Esophagus squamous epithelium (tissue), 5 donors: ENCODE results near the gene GPR82. TPM values are rescaled to one million over a fixed set of nuclear protein-coding genes. Genes with fewer than 3 reads are reported as not detected.

Source experiments
- DNase-seq: peaks from one replicate; lab custom pipeline; 2025; lab: John Stamatoyannopoulos, UW
- H3K27ac ChIP-seq, 4 donors: fragments of 200-600 bp; sonication (generic); one replicate each; pipeline ENCODE4 v1.5.1; 2016 to 2019; ENCODE audit warnings: mild to moderate bottlenecking in 1 of 4
- H3K27me3 ChIP-seq, 4 donors: fragments of 200-600 bp; sonication (generic); 1 replicate in 3 of 4; 2 replicates in 1 of 4; pipeline versions ENCODE4 v1.5.1 to v1.6.0; 2017 to 2021; ENCODE audit warnings: antibody characterized with exemption in 1 of 4
- H3K36me3 ChIP-seq, 3 donors: fragments of 200-600 bp; sonication (generic); one replicate each; pipeline ENCODE4 v1.5.1; 2016 to 2019
- H3K4me1 ChIP-seq, 3 donors: fragments of 200-600 bp; sonication (generic); one replicate each; pipeline ENCODE4 v1.5.1; 2017 to 2019
- H3K4me3 ChIP-seq, 4 donors: fragments of 200-600 bp; sonication (generic); 1 replicate in 3 of 4; 2 replicates in 1 of 4; pipeline ENCODE4 v1.5.1; 2016 to 2019; ENCODE audit warnings: mild to moderate bottlenecking in 2 of 4, moderate library complexity in 1 of 4
- H3K9me3 ChIP-seq, 3 donors: fragments of 200-600 bp; sonication (generic); one replicate each; pipeline ENCODE4 v1.5.1; 2016 to 2019
- POLR2A ChIP-seq, 4 donors: fragments of 450-650 bp; IDR thresholded peaks; one replicate each; pipeline ENCODE4 v1.6.1; 2017; ENCODE audit warnings: antibody characterized with exemption in 4 of 4, mild to moderate bottlenecking in 4 of 4, moderate library complexity in 3 of 4
- WGBS, 2 donors: methylation state at CpG; one replicate each; pipeline ENCODE4 v1.1.5; 2018; 5-methylcytosine and 5-hydroxymethylcytosine counted together
- intact Hi-C: fragments of 100-400 bp; cut with DNase I; formaldehyde crosslinking; loops from one replicate; pipeline ENCODE4 v1.15.0; 2022
- small RNA-seq, 4 donors: library from RNA; depleted of rRNA; stranded (forward); fragments of <200 nt; gene quantifications; one replicate each; pipeline ENCODE3, GENCODE V24; 2016
- total RNA-seq, 4 donors: library from RNA; depleted of rRNA; stranded (reverse); fragments of >200 nt; gene quantifications; one replicate each; pipeline ENCODE4 v1.1.0, GENCODE V29; 2016
- TF ChIP-seq, protein P1 (sequence below), 6 experiments: fragments of 450-650 bp in 4 of 6; fragments of 200-600 bp in 2 of 6; sonication (generic) in 2 of 6; IDR thresholded peaks; one replicate each; pipeline ENCODE4 v1.5.1; 2016 to 2019; ENCODE audit warnings: antibody characterized with exemption in 6 of 6, mild to moderate bottlenecking in 4 of 6, moderate library complexity in 4 of 6
- donor health status: DM: yes; HTN: yes; CAD: no.

Gene GPR82
- total RNA-seq, 4 donors from 2014 or later = 0.04 to 0.76 (median 0.31) TPM

DNA sequence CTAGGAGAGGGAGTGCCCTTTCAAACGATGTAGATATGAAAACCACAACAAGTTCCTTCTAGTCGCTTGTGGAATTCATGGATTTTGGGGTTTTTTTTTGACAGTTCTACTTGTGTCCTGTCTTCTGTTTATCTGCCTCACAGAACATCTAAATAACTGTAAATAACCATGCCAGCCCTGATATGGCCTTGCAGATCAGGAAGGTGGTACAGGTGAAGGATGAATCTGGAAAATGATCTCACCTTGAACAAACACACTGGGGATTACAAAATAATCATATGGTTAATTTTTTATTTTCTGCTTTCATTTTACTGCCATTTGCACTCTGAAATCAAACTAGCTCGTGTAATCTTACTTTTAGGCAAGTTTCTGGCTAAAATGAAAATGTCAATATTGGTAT, 37.2 kb downstream of the GPR82 start:
- WGBS, 2 donors = 31 to 37% methylated on average over 3 of the region's 3 CpGs
- Histone ChIP-seq H3K27ac (no peak overlapping the region), H3K4me1 (peaks cover 0 to 14% (median 0%) of the 10 kb centered on the region in 3 donors), H3K4me3 (no peak overlapping the region), H3K27me3 (no peaks in the 10 kb centered on the region), H3K9me3 (no peaks in the 10 kb centered on the region), H3K36me3 (no peaks in the 10 kb centered on the region)
- intact Hi-C loops = no loop called here
- no peak for DNase-seq
- no peak for TF ChIP-seq POLR2A (IDR thresholded peaks at IDR 0.05)
- TF ChIP-seq, protein P1, sequence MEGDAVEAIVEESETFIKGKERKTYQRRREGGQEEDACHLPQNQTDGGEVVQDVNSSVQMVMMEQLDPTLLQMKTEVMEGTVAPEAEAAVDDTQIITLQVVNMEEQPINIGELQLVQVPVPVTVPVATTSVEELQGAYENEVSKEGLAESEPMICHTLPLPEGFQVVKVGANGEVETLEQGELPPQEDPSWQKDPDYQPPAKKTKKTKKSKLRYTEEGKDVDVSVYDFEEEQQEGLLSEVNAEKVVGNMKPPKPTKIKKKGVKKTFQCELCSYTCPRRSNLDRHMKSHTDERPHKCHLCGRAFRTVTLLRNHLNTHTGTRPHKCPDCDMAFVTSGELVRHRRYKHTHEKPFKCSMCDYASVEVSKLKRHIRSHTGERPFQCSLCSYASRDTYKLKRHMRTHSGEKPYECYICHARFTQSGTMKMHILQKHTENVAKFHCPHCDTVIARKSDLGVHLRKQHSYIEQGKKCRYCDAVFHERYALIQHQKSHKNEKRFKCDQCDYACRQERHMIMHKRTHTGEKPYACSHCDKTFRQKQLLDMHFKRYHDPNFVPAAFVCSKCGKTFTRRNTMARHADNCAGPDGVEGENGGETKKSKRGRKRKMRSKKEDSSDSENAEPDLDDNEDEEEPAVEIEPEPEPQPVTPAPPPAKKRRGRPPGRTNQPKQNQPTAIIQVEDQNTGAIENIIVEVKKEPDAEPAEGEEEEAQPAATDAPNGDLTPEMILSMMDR (IDR thresholded peaks at IDR 0.05) = no peak

GRCh38 chrX:41761702-41762101, 37.7 kb downstream of the GPR82 start:
- H3K27me3 ChIP-seq = peaks cover 0 to 3% (median 0%) of the 10 kb centered on the region in 4 donors
- H3K9me3 ChIP-seq = no peaks in the 10 kb centered on the region
- no peaks in the 10 kb centered on the region for H3K36me3 ChIP-seq
- no peak for DNase-seq
- intact Hi-C loops = no loop called here
- H3K4me1 ChIP-seq = peaks cover 0 to 14% (median 0%) of the 10 kb centered on the region in 3 donors
- TF ChIP-seq, protein P1 (IDR thresholded peaks at IDR 0.05) = no peak
- TF ChIP-seq POLR2A (IDR thresholded peaks at IDR 0.05) = no peak
- H3K27ac ChIP-seq = no peak overlapping the region
- H3K4me3 ChIP-seq = no peak overlapping the region

DNA sequence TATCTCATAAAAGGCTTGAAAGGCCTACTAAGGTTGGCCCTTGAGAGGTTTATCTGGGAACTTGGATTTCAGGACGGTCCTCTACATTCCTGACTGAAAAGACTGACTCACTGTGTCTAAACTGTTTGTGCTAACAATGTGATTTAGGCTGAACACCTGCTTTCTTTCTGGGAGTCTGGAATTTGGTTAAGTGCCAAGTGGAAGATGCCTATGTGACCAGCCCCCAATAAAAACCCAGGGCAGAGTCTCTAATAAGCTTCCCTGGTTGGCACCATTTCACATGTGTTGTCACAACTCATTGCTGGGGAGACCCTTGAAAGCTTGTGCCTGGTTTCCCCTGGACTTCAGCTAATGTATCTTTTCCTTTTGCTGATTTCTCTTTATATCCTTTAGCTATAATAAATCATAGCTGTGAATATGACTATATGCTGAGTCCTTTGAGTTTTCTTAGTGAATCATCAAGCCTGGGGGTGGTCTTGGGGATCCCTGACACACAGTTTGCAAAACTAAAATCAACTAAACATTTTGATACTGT, 55.1 kb downstream of the GPR82 start:
- H3K4me3 ChIP-seq = no peak overlapping the region
- no peak overlapping the region for H3K27ac ChIP-seq
- no peaks in the 10 kb centered on the region for H3K27me3 ChIP-seq
- no peaks in the 10 kb centered on the region for H3K9me3 ChIP-seq
- intact Hi-C loops = no loop called here
- no peaks in the 10 kb centered on the region for H3K4me1 ChIP-seq
- WGBS, 2 donors = 20 to 44% methylated on average over 1 of the region's 1 CpG
- TF ChIP-seq, protein P1 (IDR thresholded peaks at IDR 0.05) = no peak
- TF ChIP-seq POLR2A (IDR thresholded peaks at IDR 0.05) = no peak
- no peaks in the 10 kb centered on the region for H3K36me3 ChIP-seq
- DNase-seq = no peak

Small RNA genes within 50 kb of the gene (small RNA-seq; reads per million reads assigned to genes)
- 0 reads per million in 4 donors for gene RN7SL144P

Other genes starting within 250 kb of the GPR82 start
- 10 to 100 TPM in 1 of 4 donors, 1 to 10 TPM in 1, under 1 TPM in 2; 0.48 to 17.2 (median 4.9) TPM for gene GPR34, start 35.2 kb upstream of the GPR82 start, total RNA-seq
- 10 to 100 TPM; 32.3 to 57.4 (median 36.0) TPM for gene CASK, start 199.4 kb downstream of the GPR82 start, total RNA-seq